Choroid plexus epithelial cell (primary cell): ENCODE results near the gene MS4A5.

Source experiments
- DNase-seq: peaks from one replicate; pipeline ENCODE4 v3.0.0-alpha.2; 2010; ENCODE audit warnings: low read depth
- H3K4me3 ChIP-seq: 2 replicates; pipeline ENCODE4 v1.5.1; 2011; ENCODE audit warnings: low read depth, mild to moderate bottlenecking, control low read depth, low read length, moderate library complexity
- CTCF ChIP-seq: conservative IDR thresholded peaks from 2 replicates; pipeline ENCODE4 v1.5.1; 2011; ENCODE audit warnings: low read depth, mild to moderate bottlenecking, control low read depth, inconsistent platforms, low read length, moderate library complexity

MS4A5 gene

GRCh38 chr11:60396382-60396781 is 33.0 kb upstream of the MS4A5 start, which contains the start of gene MS4A14:
Gene MS4A14 (plus strand): TSS chr11:60396459. CDS start chr11:60396579, 120 bp downstream.
- no peak for DNase-seq
- H3K4me3 ChIP-seq, result no peak within 1 kb of the TSS
- TF ChIP-seq CTCF, result no peak

- no peak for DNase-seq
- H3K4me3 ChIP-seq, result no peak overlapping the region
- no peak for TF ChIP-seq CTCF
Observed at GRCh38 chr11:60396799-60397198, 32.6 kb upstream of the MS4A5 start.

- no peak overlapping the region for H3K4me3 ChIP-seq
- TF ChIP-seq CTCF, result no peak
- no peak for DNase-seq
Observed at GRCh38 chr11:60420015-60420414, 9.4 kb upstream of the MS4A5 start.

DNA sequence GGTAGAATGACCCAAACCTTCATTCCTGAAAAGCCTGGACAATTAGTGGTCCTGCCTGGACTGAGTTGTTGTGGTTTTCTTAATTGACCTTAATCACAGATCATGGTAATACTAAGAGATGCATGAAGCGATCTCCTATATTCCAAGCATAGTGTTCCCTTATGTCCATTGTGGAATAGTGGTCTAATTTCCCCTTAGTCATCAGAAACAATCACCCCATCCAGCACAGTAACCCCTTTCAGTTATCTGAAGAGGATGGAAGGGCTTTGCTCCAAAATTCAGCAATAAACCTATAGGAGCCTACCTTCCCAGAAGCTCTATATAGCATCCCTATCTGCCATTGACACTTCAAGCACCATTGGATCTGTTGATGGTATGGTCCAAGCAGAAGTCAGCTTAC is 6.8 kb upstream of the MS4A5 start:
- H3K4me3 ChIP-seq, result no peak overlapping the region
- DNase-seq, result no peak
- TF ChIP-seq CTCF, result no peak

- no peak for TF ChIP-seq CTCF
- DNase-seq, result no peak
- H3K4me3 ChIP-seq, result no peak overlapping the region
Observed at GRCh38 chr11:60428517-60428916, 855 bp upstream of the MS4A5 start.

- no peak for TF ChIP-seq CTCF
- no peak for DNase-seq
- H3K4me3 ChIP-seq, result no peak overlapping the region
Observed at GRCh38 chr11:60431251-60431650, 1.9 kb downstream of the MS4A5 start.

- H3K4me3 ChIP-seq, result no peak overlapping the region
- TF ChIP-seq CTCF, result no peak
- DNase-seq, result no peak
Observed at GRCh38 chr11:60433401-60433800, 4.0 kb downstream of the MS4A5 start.
